ENCODE results near the gene KIAA2012.

KIAA2012 gene

DNA sequence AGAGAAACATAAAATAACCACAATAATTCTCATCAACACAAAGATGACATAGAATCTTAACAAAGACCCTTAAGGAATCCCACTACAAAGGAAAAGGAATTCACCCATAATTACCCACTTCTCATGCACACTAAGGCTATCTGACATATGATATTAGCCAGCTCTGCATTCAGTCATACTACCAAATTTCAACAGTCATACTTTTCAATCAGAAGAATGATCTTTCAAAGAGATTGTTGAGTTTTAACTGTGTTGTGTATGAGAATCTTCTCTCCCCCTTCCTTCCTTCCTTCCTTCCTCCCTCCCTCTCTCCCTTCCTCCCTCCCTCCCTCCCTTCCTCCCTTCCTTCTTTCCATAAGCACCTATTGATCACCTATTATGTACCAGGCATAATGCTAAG, 22.4 kb upstream of the KIAA2012 start:
- Histone ChIP-seq H3K4me1 (ENCODE audit: control insufficient read depth, insufficient read depth, low read length) (no peaks in the 10 kb centered on the region), H3K4me3 (ENCODE audit: low read depth, low read length) (no peak overlapping the region), H3K27ac (ENCODE audit: extremely low read depth, low read depth, low read length) (no peak overlapping the region), H3K9me3 (ENCODE audit: control insufficient read depth, insufficient read depth, low read depth, low read length) (no peaks in the 10 kb centered on the region), H3K36me3 (ENCODE audit: control insufficient read depth in 2 of 2, insufficient read depth in 1 of 2, low read length in 2 of 2) (no peaks in the 10 kb centered on the region)
- ChIA-PET CTCF (no interaction called here), POLR2A (interaction anchor here (0.8 kb wide), 1 partner anchor 13 kb away, joined by 3 read pairs; no protein-coding TSS in a partner anchor)
- TF ChIP-seq ZNF394 (tag by site-specific recombination; IDR thresholded peaks at IDR 0.05; ENCODE audit: borderline replicate concordance) (no peak), ZNF366 (tag by site-specific recombination; conservative IDR thresholded peaks at IDR 0.05) (peak; percentile 24; the same call in 1 of the 2 replicates), ZNF585B (tag by site-specific recombination; IDR thresholded peaks at IDR 0.05) (no peak)
- TF ChIP-seq, protein P1, sequence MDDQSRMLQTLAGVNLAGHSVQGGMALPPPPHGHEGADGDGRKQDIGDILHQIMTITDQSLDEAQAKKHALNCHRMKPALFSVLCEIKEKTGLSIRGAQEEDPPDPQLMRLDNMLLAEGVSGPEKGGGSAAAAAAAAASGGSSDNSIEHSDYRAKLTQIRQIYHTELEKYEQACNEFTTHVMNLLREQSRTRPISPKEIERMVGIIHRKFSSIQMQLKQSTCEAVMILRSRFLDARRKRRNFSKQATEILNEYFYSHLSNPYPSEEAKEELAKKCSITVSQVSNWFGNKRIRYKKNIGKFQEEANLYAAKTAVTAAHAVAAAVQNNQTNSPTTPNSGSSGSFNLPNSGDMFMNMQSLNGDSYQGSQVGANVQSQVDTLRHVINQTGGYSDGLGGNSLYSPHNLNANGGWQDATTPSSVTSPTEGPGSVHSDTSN (CRISPR knock-in tag; IDR thresholded peaks at IDR 0.05): no peak

DNA sequence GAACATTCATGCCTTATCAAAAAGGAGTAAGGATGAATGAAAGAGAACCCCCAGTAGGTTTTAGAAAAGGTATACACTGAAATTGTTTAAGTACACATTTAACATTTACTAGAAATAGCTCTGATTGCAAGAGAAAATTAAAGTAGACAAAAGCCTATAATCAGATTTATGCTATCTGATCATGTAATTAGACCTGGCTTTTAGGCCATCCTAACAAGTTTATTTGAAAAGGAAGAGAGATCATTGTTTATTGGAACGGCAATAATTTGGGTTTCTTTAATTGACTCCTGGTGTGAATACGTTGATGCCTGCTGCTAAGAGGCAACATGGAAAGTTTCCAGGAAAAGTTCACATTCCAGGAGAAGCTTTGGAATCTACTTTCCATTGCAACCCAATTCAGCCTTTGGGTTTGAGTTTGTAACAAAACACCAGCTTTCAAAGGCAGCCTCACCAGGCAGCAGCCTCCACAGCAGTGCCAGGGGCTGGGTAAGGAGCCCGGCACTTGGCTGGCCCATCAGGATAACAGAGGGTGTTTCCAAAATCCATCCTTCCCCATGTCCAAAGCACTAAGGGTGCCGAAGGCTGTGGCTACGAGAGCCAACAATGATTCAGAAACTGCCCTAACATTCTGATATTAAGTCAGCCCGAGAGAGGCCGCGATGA, 21.4 kb upstream of the KIAA2012 start:
- H3K36me3 ChIP-seq (ENCODE audit: control insufficient read depth in 2 of 2, insufficient read depth in 1 of 2, low read length in 2 of 2): no peaks in the 10 kb centered on the region
- H3K9me3 ChIP-seq (ENCODE audit: control insufficient read depth, insufficient read depth, low read depth, low read length): no peaks in the 10 kb centered on the region
- no peak overlapping the region for H3K27ac ChIP-seq (ENCODE audit: extremely low read depth, low read depth, low read length)
- POLR2A ChIA-PET: no interaction called here
- CTCF ChIA-PET: interaction anchor here (1.2 kb wide), 1 partner anchor 52 kb away, joined by 4 read pairs; no protein-coding TSS in a partner anchor
- no peaks in the 10 kb centered on the region for H3K4me1 ChIP-seq (ENCODE audit: control insufficient read depth, insufficient read depth, low read length)
- no peak overlapping the region for H3K4me3 ChIP-seq (ENCODE audit: low read depth, low read length)
- TF ChIP-seq ZNF623 (tag by site-specific recombination; IDR thresholded peaks at IDR 0.05) (no peak), ZNF670 (tag by site-specific recombination; IDR thresholded peaks at IDR 0.05; ENCODE audit: low read depth) (no peak), MEIS1 (CRISPR knock-in tag; IDR thresholded peaks at IDR 0.05; ENCODE audit: borderline replicate concordance) (no peak), ZFP69B (tag by site-specific recombination; IDR thresholded peaks at IDR 0.05) (no peak), BCL11B (tag by site-specific recombination; IDR thresholded peaks at IDR 0.05; ENCODE audit: low read depth) (peak; percentile 39; the same call in 1 of the 2 replicates), ZNF138 (tag by site-specific recombination; IDR thresholded peaks at IDR 0.05; ENCODE audit: borderline replicate concordance) (no peak), ZNF211 (tag by site-specific recombination; IDR thresholded peaks at IDR 0.05; ENCODE audit: low read depth) (no peak), ZNF23 (tag by site-specific recombination; IDR thresholded peaks at IDR 0.05; ENCODE audit: borderline replicate concordance) (no peak), FEZF1 (tag by site-specific recombination; IDR thresholded peaks at IDR 0.05) (peak; percentile 25; the same call in 1 of the 2 replicates), ZNF341 (tag by site-specific recombination; IDR thresholded peaks at IDR 0.05; ENCODE audit: low read depth) (no peak), ZNF302 (tag by site-specific recombination; IDR thresholded peaks at IDR 0.05; ENCODE audit: low read depth) (no peak), HOXD13 (CRISPR knock-in tag; IDR thresholded peaks at IDR 0.05; ENCODE audit: borderline replicate concordance) (no peak), MYNN (tag by site-specific recombination; IDR thresholded peaks at IDR 0.05; ENCODE audit: borderline replicate concordance) (no peak), ZNF555 (tag by site-specific recombination; conservative IDR thresholded peaks at IDR 0.05) (no peak), SCRT2 (tag by site-specific recombination; IDR thresholded peaks at IDR 0.05) (no peak), TRIM28 (IDR thresholded peaks at IDR 0.05; ENCODE audit: borderline replicate concordance, low read length) (no peak), ZNF366 (tag by site-specific recombination; conservative IDR thresholded peaks at IDR 0.05) (no peak), ZNF214 (tag by site-specific recombination; IDR thresholded peaks at IDR 0.05; ENCODE audit: borderline replicate concordance) (no peak), ZNF239 (tag by site-specific recombination; IDR thresholded peaks at IDR 0.05) (no peak), ZIC2 (tag by site-specific recombination; IDR thresholded peaks at IDR 0.05) (peak; percentile 38; the same call in 1 of the 2 replicates), PRDM1 (tag by site-specific recombination; IDR thresholded peaks at IDR 0.05) (peak; percentile 66)
- TF ChIP-seq, protein P2, sequence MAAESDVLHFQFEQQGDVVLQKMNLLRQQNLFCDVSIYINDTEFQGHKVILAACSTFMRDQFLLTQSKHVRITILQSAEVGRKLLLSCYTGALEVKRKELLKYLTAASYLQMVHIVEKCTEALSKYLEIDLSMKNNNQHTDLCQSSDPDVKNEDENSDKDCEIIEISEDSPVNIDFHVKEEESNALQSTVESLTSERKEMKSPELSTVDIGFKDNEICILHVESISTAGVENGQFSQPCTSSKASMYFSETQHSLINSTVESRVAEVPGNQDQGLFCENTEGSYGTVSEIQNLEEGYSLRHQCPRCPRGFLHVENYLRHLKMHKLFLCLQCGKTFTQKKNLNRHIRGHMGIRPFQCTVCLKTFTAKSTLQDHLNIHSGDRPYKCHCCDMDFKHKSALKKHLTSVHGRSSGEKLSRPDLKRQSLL (tag by site-specific recombination; IDR thresholded peaks at IDR 0.05): no peak
- TF ChIP-seq, protein P3, sequence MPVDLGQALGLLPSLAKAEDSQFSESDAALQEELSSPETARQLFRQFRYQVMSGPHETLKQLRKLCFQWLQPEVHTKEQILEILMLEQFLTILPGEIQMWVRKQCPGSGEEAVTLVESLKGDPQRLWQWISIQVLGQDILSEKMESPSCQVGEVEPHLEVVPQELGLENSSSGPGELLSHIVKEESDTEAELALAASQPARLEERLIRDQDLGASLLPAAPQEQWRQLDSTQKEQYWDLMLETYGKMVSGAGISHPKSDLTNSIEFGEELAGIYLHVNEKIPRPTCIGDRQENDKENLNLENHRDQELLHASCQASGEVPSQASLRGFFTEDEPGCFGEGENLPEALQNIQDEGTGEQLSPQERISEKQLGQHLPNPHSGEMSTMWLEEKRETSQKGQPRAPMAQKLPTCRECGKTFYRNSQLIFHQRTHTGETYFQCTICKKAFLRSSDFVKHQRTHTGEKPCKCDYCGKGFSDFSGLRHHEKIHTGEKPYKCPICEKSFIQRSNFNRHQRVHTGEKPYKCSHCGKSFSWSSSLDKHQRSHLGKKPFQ (tag by site-specific recombination; IDR thresholded peaks at IDR 0.05): peak; percentile 88
- TF ChIP-seq, protein P4, sequence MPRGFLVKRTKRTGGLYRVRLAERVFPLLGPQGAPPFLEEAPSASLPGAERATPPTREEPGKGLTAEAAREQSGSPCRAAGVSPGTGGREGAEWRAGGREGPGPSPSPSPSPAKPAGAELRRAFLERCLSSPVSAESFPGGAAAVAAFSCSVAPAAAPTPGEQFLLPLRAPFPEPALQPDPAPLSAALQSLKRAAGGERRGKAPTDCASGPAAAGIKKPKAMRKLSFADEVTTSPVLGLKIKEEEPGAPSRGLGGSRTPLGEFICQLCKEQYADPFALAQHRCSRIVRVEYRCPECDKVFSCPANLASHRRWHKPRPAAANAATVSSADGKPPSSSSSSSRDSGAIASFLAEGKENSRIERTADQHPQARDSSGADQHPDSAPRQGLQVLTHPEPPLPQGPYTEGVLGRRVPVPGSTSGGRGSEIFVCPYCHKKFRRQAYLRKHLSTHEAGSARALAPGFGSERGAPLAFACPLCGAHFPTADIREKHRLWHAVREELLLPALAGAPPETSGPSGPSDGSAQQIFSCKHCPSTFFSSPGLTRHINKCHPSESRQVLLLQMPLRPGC (tag by site-specific recombination; IDR thresholded peaks at IDR 0.05): no peak
- TF ChIP-seq, protein P5, sequence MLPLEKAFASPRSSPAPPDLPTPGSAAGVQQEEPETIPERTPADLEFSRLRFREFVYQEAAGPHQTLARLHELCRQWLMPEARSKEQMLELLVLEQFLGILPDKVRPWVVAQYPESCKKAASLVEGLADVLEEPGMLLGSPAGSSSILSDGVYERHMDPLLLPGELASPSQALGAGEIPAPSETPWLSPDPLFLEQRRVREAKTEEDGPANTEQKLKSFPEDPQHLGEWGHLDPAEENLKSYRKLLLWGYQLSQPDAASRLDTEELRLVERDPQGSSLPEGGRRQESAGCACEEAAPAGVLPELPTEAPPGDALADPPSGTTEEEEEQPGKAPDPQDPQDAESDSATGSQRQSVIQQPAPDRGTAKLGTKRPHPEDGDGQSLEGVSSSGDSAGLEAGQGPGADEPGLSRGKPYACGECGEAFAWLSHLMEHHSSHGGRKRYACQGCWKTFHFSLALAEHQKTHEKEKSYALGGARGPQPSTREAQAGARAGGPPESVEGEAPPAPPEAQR (tag by site-specific recombination; IDR thresholded peaks at IDR 0.05): no peak
